ENCODE results near the gene HNRNPH1.

The HNRNPH1 gene

GRCh38 chr5:179603308-179603707 lies 20.2 kb downstream of the HNRNPH1 start:
- no peak for DNase-seq

GRCh38 chr5:179601871-179602625 lies 21.4 kb downstream of the HNRNPH1 start:
- DNase-seq: no peak

- DNase-seq: no peak
These were observed 23.5 kb downstream of the HNRNPH1 start for GRCh38 chr5:179599973-179600372.

GRCh38 chr5:179599566-179599965 lies 23.9 kb downstream of the HNRNPH1 start:
- no peak for DNase-seq

- no peak for DNase-seq
These were observed 24.4 kb downstream of the HNRNPH1 start for GRCh38 chr5:179599100-179599499.

- no peak for DNase-seq
These were observed 27.1 kb downstream of the HNRNPH1 start for GRCh38 chr5:179596421-179596820.

- no peak for DNase-seq
These were observed 27.6 kb downstream of the HNRNPH1 start for GRCh38 chr5:179595916-179596315.

- DNase-seq: no peak
These were observed 35.3 kb downstream of the HNRNPH1 start for GRCh38 chr5:179588166-179588565.

- DNase-seq: no peak
These were observed 37.5 kb downstream of the HNRNPH1 start for GRCh38 chr5:179585941-179586401.

GRCh38 chr5:179577286-179577960 lies 46.0 kb downstream of the HNRNPH1 start:
- DNase-seq: no peak

GRCh38 chr5:179572386-179572785 lies 51.1 kb downstream of the HNRNPH1 start:
- DNase-seq: no peak

- DNase-seq: peak; percentile 56
These were observed 54.8 kb downstream of the HNRNPH1 start for GRCh38 chr5:179568721-179569120.

- DNase-seq: no peak
These were observed 58.9 kb downstream of the HNRNPH1 start for GRCh38 chr5:179564526-179564925.

All from hematopoietic multipotent progenitor cell treated with erythropoietin and hydrocortisone succinate and interleukin-3 and kit ligand, for 6 days (in vitro differentiated cells).